ENCODE measurements around the gene CHST13. TPM values are rescaled to one million over a fixed set of nuclear protein-coding genes. Genes with fewer than 3 reads are reported as not detected.

Gene CHST13
- total RNA-seq, 4 donors from 2014 or later: 0.32 TPM; not detected in 3

- intact Hi-C loops (cut with DNase I; ENCODE audit: low total_unique reads): no loop called here
- H3K4me3 ChIP-seq (ENCODE audit: low read depth, poor library complexity, severe bottlenecking): no peak overlapping the region
- DNase-seq (ENCODE audit: low spot score in 2 of 2): no peak
- no peak for TF ChIP-seq POLR2A (IDR thresholded peaks at IDR 0.05)
- TF ChIP-seq, protein P1, sequence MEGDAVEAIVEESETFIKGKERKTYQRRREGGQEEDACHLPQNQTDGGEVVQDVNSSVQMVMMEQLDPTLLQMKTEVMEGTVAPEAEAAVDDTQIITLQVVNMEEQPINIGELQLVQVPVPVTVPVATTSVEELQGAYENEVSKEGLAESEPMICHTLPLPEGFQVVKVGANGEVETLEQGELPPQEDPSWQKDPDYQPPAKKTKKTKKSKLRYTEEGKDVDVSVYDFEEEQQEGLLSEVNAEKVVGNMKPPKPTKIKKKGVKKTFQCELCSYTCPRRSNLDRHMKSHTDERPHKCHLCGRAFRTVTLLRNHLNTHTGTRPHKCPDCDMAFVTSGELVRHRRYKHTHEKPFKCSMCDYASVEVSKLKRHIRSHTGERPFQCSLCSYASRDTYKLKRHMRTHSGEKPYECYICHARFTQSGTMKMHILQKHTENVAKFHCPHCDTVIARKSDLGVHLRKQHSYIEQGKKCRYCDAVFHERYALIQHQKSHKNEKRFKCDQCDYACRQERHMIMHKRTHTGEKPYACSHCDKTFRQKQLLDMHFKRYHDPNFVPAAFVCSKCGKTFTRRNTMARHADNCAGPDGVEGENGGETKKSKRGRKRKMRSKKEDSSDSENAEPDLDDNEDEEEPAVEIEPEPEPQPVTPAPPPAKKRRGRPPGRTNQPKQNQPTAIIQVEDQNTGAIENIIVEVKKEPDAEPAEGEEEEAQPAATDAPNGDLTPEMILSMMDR (IDR thresholded peaks at IDR 0.05): no peak
- WGBS, 2 donors: 76 to 85% methylated on average over 15 to 16 of the region's 16 CpGs
These were observed 42.0 kb upstream of the CHST13 start for GRCh38 chr3:126481808-126482502.

DNA sequence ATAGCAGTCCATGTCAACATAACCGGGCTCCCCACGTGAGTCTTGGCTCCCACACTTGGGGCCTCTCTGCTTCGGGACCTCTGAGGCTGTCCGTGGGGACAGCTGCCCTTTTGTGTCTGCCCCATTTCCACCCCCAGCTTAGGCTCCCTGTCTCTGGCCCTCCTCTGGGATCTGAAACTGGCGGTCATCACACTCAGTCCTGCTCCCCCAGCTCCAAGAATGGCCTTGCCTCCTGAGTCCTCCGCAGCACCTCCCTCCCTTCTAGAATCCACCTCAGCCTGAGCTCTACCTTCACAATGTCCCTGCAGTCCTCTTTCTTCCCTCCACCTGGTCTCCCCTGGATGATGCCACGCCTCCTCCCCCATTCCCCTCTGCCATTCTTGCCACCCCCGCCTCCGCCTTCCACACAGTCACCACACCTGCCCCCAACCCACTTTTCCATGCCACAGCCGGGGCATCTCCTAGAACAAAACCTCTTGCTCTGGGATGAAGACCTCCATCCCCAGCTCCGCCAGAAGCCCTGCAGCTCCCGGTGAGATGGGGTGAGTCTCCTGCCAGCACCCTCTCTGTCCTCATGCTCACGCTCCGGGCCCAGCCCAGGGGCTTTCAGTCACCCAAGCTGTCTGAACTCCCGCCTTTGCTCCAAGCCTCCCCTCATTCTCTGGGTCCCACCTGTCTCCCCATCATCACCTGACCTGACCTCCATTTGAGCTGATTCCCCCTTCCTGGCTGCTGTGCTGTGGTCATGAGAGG lies 41.3 kb upstream of the CHST13 start:
- intact Hi-C loops (cut with DNase I; ENCODE audit: low total_unique reads): no loop called here
- no peak for DNase-seq (ENCODE audit: low spot score in 2 of 2)
- TF ChIP-seq POLR2A (IDR thresholded peaks at IDR 0.05): no peak
- TF ChIP-seq, protein P1 (IDR thresholded peaks at IDR 0.05): no peak
- H3K4me3 ChIP-seq (ENCODE audit: low read depth, poor library complexity, severe bottlenecking): no peak overlapping the region
- WGBS, 2 donors: 91 to 93% methylated on average over 15 of the region's 15 CpGs

DNA sequence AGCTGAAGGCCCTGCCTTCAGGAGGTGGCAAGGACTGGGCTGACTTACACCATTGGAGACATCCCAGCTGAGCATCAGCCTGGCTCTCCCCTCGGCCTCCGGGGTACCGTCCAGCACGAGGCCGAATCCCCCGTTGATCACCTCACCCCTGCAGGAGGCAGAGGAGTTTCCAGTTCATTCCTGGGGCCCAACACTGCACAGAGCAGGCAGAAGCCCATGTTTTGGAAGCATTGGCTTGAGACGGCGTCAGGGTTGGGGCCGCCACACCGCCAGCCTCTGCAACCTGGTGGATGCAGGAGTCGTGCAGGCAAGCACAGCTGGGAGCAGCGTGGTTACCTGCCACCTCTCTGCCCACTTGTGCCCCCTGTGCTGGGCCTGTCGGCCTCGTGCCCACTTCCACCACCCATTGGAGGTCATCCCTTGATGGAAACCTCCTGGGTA lies 40.6 kb upstream of the CHST13 start:
- no peak for DNase-seq (ENCODE audit: low spot score in 2 of 2)
- intact Hi-C loops (cut with DNase I; ENCODE audit: low total_unique reads): no loop called here

GRCh38 chr3:126484148-126484547 lies 39.8 kb upstream of the CHST13 start:
- no peak overlapping the region for H3K4me3 ChIP-seq (ENCODE audit: low read depth, poor library complexity, severe bottlenecking)
- no peak for DNase-seq (ENCODE audit: low spot score in 2 of 2)
- TF ChIP-seq, protein P1 (IDR thresholded peaks at IDR 0.05): no peak
- TF ChIP-seq POLR2A (IDR thresholded peaks at IDR 0.05): no peak
- intact Hi-C loops (cut with DNase I; ENCODE audit: low total_unique reads): no loop called here
- 90 to 91% methylated on average over 3 of the region's 3 CpGs for WGBS, 2 donors

More for the DNA sequence above, 40.6 kb upstream of the CHST13 start:
- WGBS, 2 donors: 91 to 94% methylated on average over 11 to 13 of the region's 14 CpGs
- no peak overlapping the region for H3K4me3 ChIP-seq (ENCODE audit: low read depth, poor library complexity, severe bottlenecking)
- TF ChIP-seq, protein P1 (IDR thresholded peaks at IDR 0.05): no peak
- TF ChIP-seq POLR2A (IDR thresholded peaks at IDR 0.05): no peak

- H3K4me3 ChIP-seq (ENCODE audit: low read depth, poor library complexity, severe bottlenecking): no peak overlapping the region
- 81 to 86% methylated on average over 3 of the region's 3 CpGs for whole genome bisulfite sequencing, 2 donors
- intact Hi-C loops (cut with DNase I; ENCODE audit: low total_unique reads): no loop called here
- no peak for DNase-seq (ENCODE audit: low spot score in 2 of 2)
- TF ChIP-seq, protein P1 (IDR thresholded peaks at IDR 0.05): no peak
- TF ChIP-seq POLR2A (IDR thresholded peaks at IDR 0.05): no peak
These were observed 39.3 kb upstream of the CHST13 start for GRCh38 chr3:126484662-126485061.

Data from lower leg skin (tissue), 4 donors.